Left forelimb (tissue), 1 donor: Measurements from ENCODE around the gene ZMYM5.
A peak's percentile ranks its signal among the peaks of the same experiment; 100 is the strongest.
"Not testable (repeated sequence)": the region's sequence is repeated elsewhere in the genome, so short reads cannot be mapped to it uniquely, and the experiment has no call there.

Experiments
- DNase-seq: peaks from one replicate; pipeline ENCODE4 v3.0.0-alpha.2; 2018; ENCODE audit warnings: low spot score

The ZMYM5 gene

GRCh38 chr13:19863323-19864023, at the start of gene ZMYM5:
Gene ZMYM5, minus strand, starts transcription at chr13:19863649. Its CDS starts 11,469 bp downstream, at chr13:19852180.
- peak; percentile 99 for DNase-seq

- DNase-seq: no peak
Measured at GRCh38 chr13:19910336-19911072, 47.1 kb upstream of the ZMYM5 start.

DNA sequence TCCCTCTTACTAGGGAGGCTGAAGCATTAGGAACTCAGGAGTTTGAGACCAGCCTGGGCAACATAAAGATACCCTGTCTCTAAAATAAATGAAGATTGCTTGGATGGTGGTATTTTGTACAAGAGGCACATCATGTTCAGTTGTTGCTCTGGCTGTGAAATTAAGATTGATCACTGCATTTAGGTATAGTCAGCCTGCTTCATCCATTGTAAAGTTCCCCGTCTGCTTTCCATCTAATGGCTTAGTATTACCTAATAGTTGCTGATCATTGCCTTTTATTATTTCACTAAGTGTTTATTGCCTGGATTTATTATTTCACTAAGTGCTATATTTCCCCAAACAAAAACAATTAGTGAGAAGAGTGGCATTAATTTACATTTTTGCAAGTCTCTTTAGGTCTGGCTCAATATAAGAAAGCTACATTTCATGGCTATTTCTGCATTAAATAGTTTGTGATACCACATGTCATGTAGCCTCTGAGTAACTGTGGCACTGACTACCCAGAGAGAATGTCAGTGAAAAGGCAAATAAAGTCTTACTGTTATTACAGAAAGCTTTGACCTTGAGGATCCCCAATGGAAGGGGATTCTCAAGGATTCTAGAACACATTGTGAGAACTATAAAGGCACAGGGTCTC, 45.0 kb upstream of the ZMYM5 start:
- DNase-seq: no peak

DNA sequence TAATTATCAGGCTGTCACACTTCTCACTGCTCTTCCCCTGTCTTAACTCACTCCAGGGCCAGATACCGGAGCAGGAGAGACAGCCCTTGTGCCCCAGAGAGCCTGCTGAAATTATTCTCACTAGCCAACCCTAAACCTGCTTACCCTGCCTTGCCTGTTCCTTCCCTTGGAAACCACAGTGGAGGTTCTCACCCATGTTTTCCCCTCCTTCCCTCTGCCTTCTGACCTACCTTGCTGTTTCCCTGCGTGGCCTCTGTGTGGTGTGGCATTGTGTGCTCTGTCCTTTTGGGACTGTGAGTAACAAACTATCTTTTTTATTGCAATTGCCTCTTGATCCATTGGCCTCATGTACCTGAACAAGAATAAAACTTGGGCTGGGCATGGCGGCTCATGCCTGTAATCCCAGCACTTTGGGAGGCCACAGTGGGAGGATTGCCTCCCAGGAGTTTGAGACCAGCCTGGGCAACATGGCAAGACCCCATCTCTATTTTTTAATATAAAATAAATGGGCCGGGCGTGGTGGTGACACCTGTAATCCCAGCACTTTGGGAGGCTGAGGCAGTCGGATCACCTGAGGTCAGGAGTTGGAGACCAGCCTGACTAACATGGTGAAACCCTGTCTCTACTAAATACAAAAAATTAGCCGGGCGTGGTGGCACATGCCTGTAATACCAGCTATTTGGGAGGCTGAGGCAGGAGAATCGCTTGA, 42.2 kb upstream of the ZMYM5 start:
- DNase-seq: not testable (repeated sequence)

DNA sequence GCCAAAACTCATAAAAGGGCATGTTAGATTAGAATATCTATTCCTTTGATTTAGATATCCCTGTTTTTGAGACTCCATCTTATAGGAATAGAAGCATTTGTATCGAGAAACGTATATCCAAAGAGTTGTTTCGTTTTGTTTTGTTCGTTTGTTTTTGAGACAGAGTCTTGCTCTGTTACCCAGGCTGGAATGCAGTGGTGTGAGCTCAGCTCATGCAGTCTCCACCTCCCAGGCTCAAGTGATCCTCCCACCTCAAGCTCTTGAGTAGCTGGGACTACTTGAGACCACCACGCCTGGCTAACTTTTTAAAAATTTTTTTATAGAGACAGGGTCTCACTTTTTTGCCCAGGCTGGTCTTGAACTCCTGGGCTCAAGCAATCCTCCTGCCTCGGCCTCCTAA, 26.6 kb upstream of the ZMYM5 start:
- no peak for DNase-seq

GRCh38 chr13:19888799-19889198, 25.4 kb upstream of the ZMYM5 start:
- DNase-seq: no peak

- DNase-seq: no peak
Measured at GRCh38 chr13:19882231-19882630, 18.8 kb upstream of the ZMYM5 start.

DNA sequence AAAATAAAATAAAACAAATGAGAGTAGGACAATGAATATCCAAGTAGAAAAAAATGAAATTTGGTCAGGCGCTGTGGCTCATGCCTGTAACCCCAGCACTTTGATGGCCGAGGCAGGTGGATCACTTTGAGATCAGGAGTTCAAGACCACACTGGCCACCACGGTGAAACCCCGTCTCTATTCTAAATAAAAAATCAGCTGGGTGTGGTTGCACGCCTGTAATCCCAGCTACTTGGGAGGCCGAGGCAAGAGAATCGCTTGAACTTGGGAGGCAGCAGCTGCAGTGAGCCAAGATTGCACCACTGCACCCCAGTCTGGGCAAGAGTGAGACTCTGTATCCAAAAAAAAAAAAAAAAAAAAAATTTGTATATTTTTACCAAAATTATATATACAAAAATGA, 18.2 kb upstream of the ZMYM5 start:
- DNase-seq: no peak

DNA sequence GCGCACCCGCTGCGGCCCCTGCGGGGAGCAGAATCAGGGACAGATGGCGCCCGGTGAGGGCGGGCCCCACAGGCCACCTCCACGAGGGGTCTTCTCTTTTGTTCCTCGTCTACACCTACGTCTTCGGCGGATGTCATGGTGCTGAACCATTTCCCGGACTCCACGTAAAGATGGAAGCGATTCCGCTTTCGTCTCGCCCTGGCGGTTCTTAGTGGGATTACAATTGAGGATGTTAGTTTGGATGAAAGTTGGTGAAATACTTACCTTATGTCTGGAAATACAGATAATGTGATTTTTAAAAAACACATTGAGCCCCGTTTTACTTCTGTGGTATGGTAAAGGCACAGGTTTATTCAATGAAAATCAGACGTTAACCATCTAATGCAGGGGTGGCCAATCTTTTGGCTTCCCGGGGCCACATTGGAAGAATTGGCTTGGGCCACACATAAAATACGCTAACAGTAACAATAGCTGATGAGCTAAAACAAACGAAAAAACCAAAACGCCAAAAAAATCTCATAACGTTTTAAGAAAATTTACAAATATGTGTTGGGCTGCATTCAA, 1.4 kb upstream of the ZMYM5 start:
- no peak for DNase-seq

GRCh38 chr13:19864024-19864745, 736 bp upstream of the ZMYM5 start:
- DNase-seq: peak; percentile 93

DNA sequence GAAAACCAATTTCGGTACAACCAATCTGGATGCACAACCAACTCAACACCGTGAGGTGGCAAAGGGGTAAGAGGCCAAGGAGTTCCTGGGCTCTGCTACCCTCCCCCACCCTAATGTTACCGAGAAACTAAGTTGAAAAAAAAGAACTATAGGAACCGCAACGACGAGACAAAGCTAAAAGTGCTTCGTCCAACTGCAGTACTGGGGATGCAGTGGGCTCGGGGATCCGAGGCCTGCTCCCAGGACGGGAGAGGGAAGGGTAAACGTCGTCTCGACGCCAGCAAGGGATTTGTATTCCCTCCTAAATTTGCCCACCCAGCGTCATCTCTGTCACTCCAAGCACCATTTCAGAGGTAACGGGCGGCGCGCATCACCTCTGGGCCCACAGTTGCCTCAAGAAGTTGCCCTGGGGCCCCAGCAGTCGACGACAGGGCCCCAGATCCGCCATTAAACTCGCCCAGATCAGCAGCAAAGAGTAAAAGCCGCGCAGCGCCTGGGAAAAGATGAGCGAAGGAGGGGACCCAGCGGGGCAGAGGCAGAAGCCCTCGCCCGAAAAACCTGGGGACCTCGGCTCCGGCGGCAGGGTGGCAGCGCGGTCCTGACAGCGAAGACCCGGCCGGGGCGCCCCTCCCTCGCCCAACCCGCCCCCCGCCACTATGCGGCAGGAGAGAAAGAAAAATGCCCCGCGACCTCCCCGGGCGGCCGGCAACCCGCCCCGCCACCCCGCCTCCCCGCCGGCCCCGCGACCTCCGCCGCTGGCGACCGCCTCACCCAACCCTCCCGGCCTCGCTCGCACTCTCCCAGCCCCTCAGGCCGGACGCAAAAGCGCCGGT, 752 bp downstream of the ZMYM5 start:
- peak; percentile 70 for DNase-seq

DNA sequence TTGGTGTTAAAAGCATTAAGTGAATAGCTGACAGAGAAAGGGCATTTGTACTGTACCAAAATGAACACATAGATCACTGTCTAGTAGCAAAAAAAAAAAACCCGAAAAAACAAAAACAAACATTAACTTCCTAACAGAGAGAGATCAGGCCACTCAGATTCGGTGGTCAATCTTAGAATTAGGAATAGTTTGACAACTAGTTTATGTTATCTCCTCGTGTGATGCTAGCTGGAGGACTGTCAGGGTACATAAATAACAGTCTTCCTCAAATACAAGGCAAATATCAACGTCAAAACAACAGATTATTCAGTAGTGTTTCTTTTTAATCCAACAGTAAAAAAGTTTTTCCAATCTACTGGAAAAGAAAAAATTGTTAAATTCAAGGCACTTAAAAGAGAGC, 1.7 kb downstream of the ZMYM5 start:
- DNase-seq: no peak

DNA sequence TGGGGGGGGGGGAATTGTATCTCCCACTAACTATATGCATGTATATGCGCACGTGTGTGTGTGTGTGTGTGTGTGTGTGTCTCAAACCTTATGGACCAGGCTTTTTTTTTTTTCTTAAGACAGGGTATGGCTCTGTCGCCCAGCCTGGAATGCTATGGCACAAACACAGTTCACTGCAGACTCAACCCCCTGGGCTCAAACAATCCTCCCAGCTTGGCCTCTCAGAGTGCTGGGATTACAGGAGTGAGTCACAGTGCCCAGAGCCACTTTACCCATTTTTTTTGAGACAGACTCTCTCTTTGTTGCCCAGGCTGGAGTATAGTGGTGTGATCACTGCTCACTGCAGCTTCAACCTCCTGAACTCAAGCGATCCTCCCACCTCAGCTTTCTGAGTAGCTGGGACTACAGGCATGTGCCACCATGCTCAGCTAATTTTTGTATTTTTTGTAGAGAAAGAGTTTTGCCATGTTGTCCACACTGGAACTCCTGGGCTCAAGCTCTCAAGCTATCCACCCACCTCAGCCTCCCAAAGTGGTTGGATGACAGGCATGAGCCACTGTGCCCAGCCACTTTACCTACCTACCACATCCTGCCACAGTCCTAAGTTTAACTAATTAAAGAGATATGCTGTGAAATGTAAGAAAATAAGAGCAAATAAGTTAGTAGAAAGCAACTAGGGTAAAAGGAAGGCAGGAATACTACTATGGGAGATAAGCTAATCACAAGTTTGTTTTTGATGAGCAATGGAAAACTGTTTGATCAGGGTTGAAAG, 2.4 kb downstream of the ZMYM5 start:
- no peak for DNase-seq

GRCh38 chr13:19857637-19858036, 5.8 kb downstream of the ZMYM5 start:
- not testable (repeated sequence) for DNase-seq

GRCh38 chr13:19852766-19853165, 10.7 kb downstream of the ZMYM5 start:
- DNase-seq: no peak

DNA sequence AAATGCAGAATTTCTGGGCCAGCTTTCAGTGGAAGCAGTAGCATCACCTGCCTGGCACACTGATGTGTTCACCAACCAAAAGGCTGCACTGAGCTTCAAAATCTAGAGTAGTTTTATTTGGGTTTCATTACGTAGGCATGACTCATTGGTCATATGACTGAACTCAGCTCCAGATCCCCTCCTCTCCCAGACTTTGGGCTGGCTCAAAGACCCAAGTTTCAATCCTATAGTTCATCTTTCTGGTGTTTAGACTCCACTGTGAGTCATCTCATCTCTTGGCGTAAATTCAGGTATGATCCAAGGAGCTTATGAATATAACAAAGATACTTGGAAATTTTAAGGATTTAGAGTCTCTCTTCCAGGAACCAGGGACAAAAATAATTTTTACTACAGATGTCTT, 17.7 kb downstream of the ZMYM5 start:
- DNase-seq: no peak

DNA sequence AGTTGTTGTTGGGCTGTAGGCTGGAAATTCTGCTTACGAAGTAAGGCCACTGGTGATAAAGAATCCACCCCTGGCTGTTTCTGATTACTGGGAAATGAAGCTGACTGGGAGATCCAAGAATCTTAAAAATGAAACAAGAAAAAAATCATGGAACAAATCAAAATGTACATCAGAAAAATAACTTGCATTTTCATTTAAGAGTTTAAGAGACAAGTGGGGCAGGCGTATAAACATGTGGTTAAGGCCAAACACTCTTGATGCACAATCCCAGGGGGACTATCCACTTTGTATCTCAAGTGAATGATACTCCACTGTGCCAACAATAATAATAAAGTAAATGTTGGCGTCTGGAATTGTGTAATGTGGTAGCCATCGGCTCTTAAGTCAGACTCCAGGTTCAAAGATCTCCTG, 24.6 kb downstream of the ZMYM5 start:
- no peak for DNase-seq

DNA sequence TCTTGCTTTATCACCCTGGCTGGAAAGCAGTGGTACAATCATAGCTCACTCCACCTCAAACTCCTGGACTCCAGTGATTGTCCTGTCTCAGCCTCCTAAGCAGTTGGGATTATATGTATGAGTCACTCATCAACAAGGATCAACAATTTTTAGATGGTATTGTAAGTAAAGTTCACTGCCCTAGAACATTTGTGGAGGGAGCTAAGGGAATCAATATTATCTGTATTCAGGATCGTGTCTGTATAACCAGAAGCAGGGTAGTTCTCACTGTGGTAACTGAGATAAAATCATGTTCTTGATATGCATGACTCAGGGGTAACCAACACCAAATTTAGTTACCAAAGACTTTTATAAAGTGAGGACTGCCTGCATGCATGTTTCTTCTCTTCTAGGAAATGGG, 27.0 kb downstream of the ZMYM5 start:
- no peak for DNase-seq

- DNase-seq: no peak
Measured at GRCh38 chr13:19834704-19835103, 28.7 kb downstream of the ZMYM5 start.

- no peak for DNase-seq
Measured at GRCh38 chr13:19822673-19823072, 40.8 kb downstream of the ZMYM5 start.
